K562 (cell line): ENCODE results near the gene ZNF138. TPM values are rescaled to one million over a fixed set of nuclear protein-coding genes. Genes with fewer than 3 reads are reported as not detected.

Experiments used
- CBFB ChIP-seq: sonication (generic); formaldehyde crosslinking; IDR thresholded peaks from 2 replicates; pipeline ENCODE4 v1.4.0; 2020; ENCODE audit warnings: mild to moderate bottlenecking, missing genetic modification reagents
- CBX5 ChIP-seq: IDR thresholded peaks from 2 replicates; pipeline ENCODE4 v1.6.1; 2014; ENCODE audit warnings: low read depth, borderline replicate concordance
- FOXK2 ChIP-seq, 2 experiments: fragments of 450-650 bp; IDR thresholded peaks in 1 of 2; conservative IDR thresholded peaks in 1 of 2; 2 replicates each; pipeline ENCODE4 v1.6.1; 2016; ENCODE audit warnings: low read depth in 2 of 2, mild to moderate bottlenecking in 1 of 2
- GTF2A2 ChIP-seq: IDR thresholded peaks from 2 replicates; pipeline ENCODE4 v1.6.1; 2016; ENCODE audit warnings: mild to moderate bottlenecking, missing genetic modification characterization, missing compliant biosample characterization
- GTF2F1 ChIP-seq: IDR thresholded peaks from 2 replicates; pipeline ENCODE4 v1.6.1; 2011; ENCODE audit warnings: low read depth, low read length, improper control_type of control experiment
- HDAC8 ChIP-seq: fragments of 450-650 bp; IDR thresholded peaks from 2 replicates; pipeline ENCODE4 v1.6.1; 2016; ENCODE audit warnings: mild to moderate bottlenecking, missing genetic modification characterization, moderate library complexity, missing compliant biosample characterization
- HNRNPUL1 ChIP-seq: fragments of 200-400 bp; formaldehyde crosslinking; IDR thresholded peaks from 2 replicates; pipeline ENCODE4 v1.6.1; 2017; ENCODE audit warnings: low read length
- JUNB ChIP-seq: fragments of 450-650 bp; formaldehyde crosslinking; conservative IDR thresholded peaks from 2 replicates; pipeline ENCODE4 v1.4.0; 2020; ENCODE audit warnings: mild to moderate bottlenecking
- PCBP1 ChIP-seq: fragments of 200-400 bp; formaldehyde crosslinking; IDR thresholded peaks from 2 replicates; pipeline ENCODE4 v1.6.1; 2018; ENCODE audit warnings: mild to moderate bottlenecking, low read depth, low read length; ENCODE audit not compliant: poor library complexity, severe bottlenecking
- RBM39 ChIP-seq: fragments of 200-400 bp; formaldehyde crosslinking; optimal IDR thresholded peaks from 2 replicates; pipeline ENCODE3; 2018; ENCODE audit warnings: low read depth, low read length
- SMARCA5 ChIP-seq: fragments of 450-650 bp; IDR thresholded peaks from 2 replicates; pipeline ENCODE4 v1.6.1; 2016
- SOX6 ChIP-seq: fragments of 450-650 bp; IDR thresholded peaks from 2 replicates; pipeline ENCODE4 v1.6.1; 2014; ENCODE audit warnings: mild to moderate bottlenecking
- SPI1 ChIP-seq: IDR thresholded peaks from 2 replicates; pipeline ENCODE4 v1.6.1; 2011; ENCODE audit warnings: low read depth, low read length, control low read depth, borderline replicate concordance
- SREBF2 ChIP-seq: sonication (generic); formaldehyde crosslinking; IDR thresholded peaks from 2 replicates; pipeline ENCODE4 v1.4.0; 2020; ENCODE audit warnings: mild to moderate bottlenecking, missing genetic modification reagents
- TAF15 ChIP-seq: fragments of 200-400 bp; formaldehyde crosslinking; IDR thresholded peaks from 2 replicates; pipeline ENCODE4 v1.6.1; 2017; ENCODE audit warnings: mild to moderate bottlenecking, low read depth, low read length, moderate library complexity
- TAF7 ChIP-seq: fragments of 450-650 bp; IDR thresholded peaks from 2 replicates; pipeline ENCODE4 v1.6.1; 2016; ENCODE audit warnings: missing genetic modification characterization, missing compliant biosample characterization
- TARDBP ChIP-seq: fragments of 450-650 bp; IDR thresholded peaks from 2 replicates; pipeline ENCODE4 v1.6.1; 2016
- TOE1 ChIP-seq, 2 experiments: fragments of 450-650 bp in 1 of 2; sonication (generic) in 1 of 2; formaldehyde crosslinking in 1 of 2; IDR thresholded peaks; 2 replicates each; pipeline versions ENCODE4 v1.7.1 to v1.8.0; 2016 to 2022; ENCODE audit warnings: borderline replicate concordance in 2 of 2, mild to moderate bottlenecking in 2 of 2, antibody characterized with exemption in 1 of 2, inconsistent platforms in 1 of 2, low read depth in 1 of 2, missing genetic modification reagents in 1 of 2, moderate library complexity in 1 of 2
- ZBTB5 ChIP-seq: fragments of 450-650 bp; IDR thresholded peaks from 2 replicates; pipeline ENCODE4 v1.6.1; 2017; ENCODE audit warnings: antibody characterized with exemption
- ZBTB7A ChIP-seq: IDR thresholded peaks from 2 replicates; pipeline ENCODE4 v1.6.1; 2011; ENCODE audit warnings: low read depth, mild to moderate bottlenecking, low read length, moderate library complexity, borderline replicate concordance; ENCODE audit not compliant: control insufficient read depth
- ZBTB8A ChIP-seq: fragments of 450-650 bp; IDR thresholded peaks from 2 replicates; pipeline ENCODE4 v1.6.1; 2018; ENCODE audit warnings: mild to moderate bottlenecking, moderate library complexity; ENCODE audit not compliant: partially characterized antibody
- ZC3H4 ChIP-seq: sonication (generic); formaldehyde crosslinking; IDR thresholded peaks from 2 replicates; pipeline ENCODE4 v1.9.0; 2021; ENCODE audit warnings: missing genetic modification reagents, borderline replicate concordance
- ZNF143 ChIP-seq: sonication (generic); formaldehyde crosslinking; IDR thresholded peaks from 2 replicates; pipeline ENCODE4 v1.9.0; 2022; ENCODE audit warnings: mild to moderate bottlenecking, missing genetic modification reagents
- polyA plus RNA-seq, 8 experiments: library from polyadenylated mRNA; depleted of rRNA in 4 of 8; stranded (reverse) in 5 of 8; unstranded in 3 of 8; fragments of >200 nt; fragmentation: Nextera tagmentation in 2 of 8; fragmentation: Illumina TruSeq in 1 of 8; extraction: Ambion mirVana in 2 of 8; extraction: Trizol in 1 of 8; gene quantifications; 2 replicates each; pipeline versions ENCODE4 v1.2.1 to v1.2.3, GENCODE V29; 2011 to 2014; ENCODE audit warnings: inconsistent platforms in 1 of 8, missing spikeins in 1 of 8
- total RNA-seq, 7 experiments: library from RNA; depleted of rRNA in 6 of 7; stranded (reverse); fragments of >200 nt in 6 of 7; fragmentation: Illumina TruSeq in 2 of 7; extraction: Trizol in 2 of 7; gene quantifications; 2 replicates each; pipeline versions ENCODE4 v1.2.1 to v1.2.3, GENCODE V29; 2011 to 2021; ENCODE audit warnings: low replicate concordance in 1 of 7
- TF ChIP-seq, protein P1 (sequence below): sonication (generic); formaldehyde crosslinking; IDR thresholded peaks from 2 replicates; pipeline ENCODE4 v1.9.0; 2022; ENCODE audit warnings: mild to moderate bottlenecking, missing genetic modification reagents
- TF ChIP-seq, protein P2 (sequence below), 2 experiments: fragments of 450-650 bp in 1 of 2; sonication (generic) in 1 of 2; formaldehyde crosslinking; conservative IDR thresholded peaks; 2 replicates each; pipeline versions ENCODE4 v1.4.0 to v1.8.1; 2020 to 2022; ENCODE audit warnings: mild to moderate bottlenecking in 1 of 2, missing genetic modification reagents in 1 of 2
- TF ChIP-seq, protein P3 (sequence below): fragments of 450-650 bp; IDR thresholded peaks from 2 replicates; pipeline ENCODE4 v1.6.1; 2016; ENCODE audit warnings: low read depth, mild to moderate bottlenecking, moderate library complexity

ZNF138 gene
- total and polyA plus RNA-seq, 9 of the 15 experiments (the other 6 are each of a cell fraction or from before 2014, with no cell fraction given) = 14.6 to 34.9 (median 22.6) TPM

GRCh38 chr7:64794171-64794844 lies at the start of gene ZNF138 (continued):
- TF ChIP-seq, protein P1, sequence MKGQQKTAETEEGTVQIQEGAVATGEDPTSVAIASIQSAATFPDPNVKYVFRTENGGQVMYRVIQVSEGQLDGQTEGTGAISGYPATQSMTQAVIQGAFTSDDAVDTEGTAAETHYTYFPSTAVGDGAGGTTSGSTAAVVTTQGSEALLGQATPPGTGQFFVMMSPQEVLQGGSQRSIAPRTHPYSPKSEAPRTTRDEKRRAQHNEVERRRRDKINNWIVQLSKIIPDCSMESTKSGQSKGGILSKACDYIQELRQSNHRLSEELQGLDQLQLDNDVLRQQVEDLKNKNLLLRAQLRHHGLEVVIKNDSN (CRISPR knock-in tag) = no peak
- TF ChIP-seq PCBP1 (no peak), TAF7 (tag) (peak; percentile 76), CBX5 (no peak), SOX6 (peak; percentile 35; the same call in 1 of the 2 replicates), SPI1 (peak; percentile 51; the same call in 1 of the 2 replicates), HDAC8 (tag) (no peak), TAF15 (no peak), ZBTB5 (no peak), GTF2F1 (peak; percentile 47; the same call in 1 of the 2 replicates), JUNB (CRISPR knock-in tag) (no peak), GTF2A2 (tag) (no peak), RBM39 (no peak), ZBTB7A (peak; percentile 60), ZBTB8A (no peak), CBFB (0 out of 2 replicates have a peak, but pooled peaks have one; percentile 32), SMARCA5 (no peak), FOXK2 (conservative IDR thresholded peaks at IDR 0.05 in 1 of 2, IDR thresholded peaks at IDR 0.05 in 1 of 2; ENCODE audit: low read depth in 2 of 2) (no peak; a peak in 1 of 4 replicates), ZC3H4 (no peak), SREBF2 (no peak), HNRNPUL1 (no peak), TARDBP (no peak), ZNF143 (CRISPR knock-in tag) (no peak), TOE1 (IDR thresholded peaks at IDR 0.05; ENCODE audit: borderline replicate concordance) (no peak), TOE1 (CRISPR knock-in tag; IDR thresholded peaks at IDR 0.05; ENCODE audit: borderline replicate concordance, low read depth) (no peak)
- TF ChIP-seq, protein P2, sequence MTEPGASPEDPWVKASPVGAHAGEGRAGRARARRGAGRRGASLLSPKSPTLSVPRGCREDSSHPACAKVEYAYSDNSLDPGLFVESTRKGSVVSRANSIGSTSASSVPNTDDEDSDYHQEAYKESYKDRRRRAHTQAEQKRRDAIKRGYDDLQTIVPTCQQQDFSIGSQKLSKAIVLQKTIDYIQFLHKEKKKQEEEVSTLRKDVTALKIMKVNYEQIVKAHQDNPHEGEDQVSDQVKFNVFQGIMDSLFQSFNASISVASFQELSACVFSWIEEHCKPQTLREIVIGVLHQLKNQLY (CRISPR knock-in tag; conservative IDR thresholded peaks at IDR 0.05) = no peak
- TF ChIP-seq, protein P3, sequence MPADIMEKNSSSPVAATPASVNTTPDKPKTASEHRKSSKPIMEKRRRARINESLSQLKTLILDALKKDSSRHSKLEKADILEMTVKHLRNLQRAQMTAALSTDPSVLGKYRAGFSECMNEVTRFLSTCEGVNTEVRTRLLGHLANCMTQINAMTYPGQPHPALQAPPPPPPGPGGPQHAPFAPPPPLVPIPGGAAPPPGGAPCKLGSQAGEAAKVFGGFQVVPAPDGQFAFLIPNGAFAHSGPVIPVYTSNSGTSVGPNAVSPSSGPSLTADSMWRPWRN = no peak
